Ishikawa (cell line): ENCODE results near the gene PRR20G.

ENCODE experiments used
- EP300 ChIP-seq: IDR thresholded peaks from 2 replicates; pipeline ENCODE4 v1.6.1; 2012; ENCODE audit warnings: borderline replicate concordance
- FOXM1 ChIP-seq: IDR thresholded peaks from 2 replicates; pipeline ENCODE4 v1.6.1; 2012; ENCODE audit warnings: low read depth, borderline replicate concordance
- MAX ChIP-seq: IDR thresholded peaks from 2 replicates; pipeline ENCODE4 v1.6.1; 2012
- TAF1 ChIP-seq: IDR thresholded peaks from 2 replicates; pipeline ENCODE4 v1.6.1; 2012; ENCODE audit warnings: low read depth, mild to moderate bottlenecking
- TCF12 ChIP-seq: IDR thresholded peaks from 2 replicates; pipeline ENCODE4 v1.6.1; 2012; ENCODE audit warnings: low read depth
- TEAD4 ChIP-seq: IDR thresholded peaks from 2 replicates; pipeline ENCODE4 v1.6.1; 2012
- USF1 ChIP-seq: IDR thresholded peaks from 2 replicates; pipeline ENCODE4 v1.6.1; 2012

- TF ChIP-seq FOXM1 (no peak), EP300 (no peak), TCF12 (no peak), MAX (no peak), TAF1 (no peak), TEAD4 (no peak), USF1 (no peak)
Measured at GRCh38 chr3:127257351-127257750, 30.5 kb downstream of the PRR20G start.
